Esophagus squamous epithelium (tissue), 5 donors: ENCODE results near the gene KRT2. TPM values are rescaled to one million over a fixed set of nuclear protein-coding genes. Genes with fewer than 3 reads are reported as not detected.

ENCODE experiments used
- DNase-seq: peaks from one replicate; lab custom pipeline; 2025; lab: John Stamatoyannopoulos, UW
- H3K27ac ChIP-seq, 4 donors: fragments of 200-600 bp; sonication (generic); one replicate each; pipeline ENCODE4 v1.5.1; 2016 to 2019; ENCODE audit warnings: mild to moderate bottlenecking in 1 of 4
- H3K27me3 ChIP-seq, 4 donors: fragments of 200-600 bp; sonication (generic); 1 replicate in 3 of 4; 2 replicates in 1 of 4; pipeline versions ENCODE4 v1.5.1 to v1.6.0; 2017 to 2021; ENCODE audit warnings: antibody characterized with exemption in 1 of 4
- H3K36me3 ChIP-seq, 3 donors: fragments of 200-600 bp; sonication (generic); one replicate each; pipeline ENCODE4 v1.5.1; 2016 to 2019
- H3K4me1 ChIP-seq, 3 donors: fragments of 200-600 bp; sonication (generic); one replicate each; pipeline ENCODE4 v1.5.1; 2017 to 2019
- H3K4me3 ChIP-seq, 4 donors: fragments of 200-600 bp; sonication (generic); 1 replicate in 3 of 4; 2 replicates in 1 of 4; pipeline ENCODE4 v1.5.1; 2016 to 2019; ENCODE audit warnings: mild to moderate bottlenecking in 2 of 4, moderate library complexity in 1 of 4
- H3K9me3 ChIP-seq, 3 donors: fragments of 200-600 bp; sonication (generic); one replicate each; pipeline ENCODE4 v1.5.1; 2016 to 2019
- CTCF ChIP-seq, 6 experiments: fragments of 450-650 bp in 4 of 6; fragments of 200-600 bp in 2 of 6; sonication (generic) in 2 of 6; IDR thresholded peaks; one replicate each; pipeline ENCODE4 v1.5.1; 2016 to 2019; ENCODE audit warnings: antibody characterized with exemption in 6 of 6, mild to moderate bottlenecking in 4 of 6, moderate library complexity in 4 of 6
- POLR2A ChIP-seq, 4 donors: fragments of 450-650 bp; IDR thresholded peaks; one replicate each; pipeline ENCODE4 v1.6.1; 2017; ENCODE audit warnings: antibody characterized with exemption in 4 of 4, mild to moderate bottlenecking in 4 of 4, moderate library complexity in 3 of 4
- WGBS, 2 donors: methylation state at CpG; one replicate each; pipeline ENCODE4 v1.1.5; 2018; 5-methylcytosine and 5-hydroxymethylcytosine counted together
- intact Hi-C: fragments of 100-400 bp; cut with DNase I; formaldehyde crosslinking; loops from one replicate; pipeline ENCODE4 v1.15.0; 2022
- total RNA-seq, 4 donors: library from RNA; depleted of rRNA; stranded (reverse); fragments of >200 nt; gene quantifications; one replicate each; pipeline ENCODE4 v1.1.0, GENCODE V29; 2016
- donor health status: DM: yes; HTN: yes; CAD: no.

KRT2 gene
- total RNA-seq, 4 donors from 2014 or later, result 0.95 to 0.99 TPM; not detected in 2

DNA sequence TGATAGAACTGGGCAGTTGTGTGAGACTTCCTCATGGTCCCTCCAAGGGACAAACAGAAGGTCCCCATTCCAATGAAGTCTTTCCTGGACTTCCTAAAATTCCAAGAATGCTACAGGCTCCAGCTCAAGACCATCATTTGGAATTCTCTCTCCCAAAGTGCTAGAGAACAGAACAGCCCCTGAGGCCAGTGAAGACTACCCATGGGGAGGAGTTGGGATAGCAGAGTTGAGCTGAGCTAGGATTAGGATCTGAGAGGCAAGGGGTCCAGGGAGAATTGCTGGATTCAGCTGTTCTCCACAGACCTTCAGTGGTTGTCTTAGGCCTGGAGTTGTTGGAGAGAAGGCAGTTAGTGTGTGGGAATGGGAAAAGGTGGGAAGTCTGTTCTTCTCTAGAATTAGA lies 17.4 kb upstream of the KRT2 start:
- no peak overlapping the region for H3K4me3 ChIP-seq
- no peaks in the 10 kb centered on the region for H3K36me3 ChIP-seq
- no peaks in the 10 kb centered on the region for H3K9me3 ChIP-seq
- no peak overlapping the region for H3K27ac ChIP-seq
- no peaks in the 10 kb centered on the region for H3K4me1 ChIP-seq
- no peak for TF ChIP-seq CTCF (IDR thresholded peaks at IDR 0.05)
- TF ChIP-seq POLR2A (IDR thresholded peaks at IDR 0.05), result no peak
- intact Hi-C loops, result no loop called here
- H3K27me3 ChIP-seq, result peaks cover 0 to 14% (median 0%) of the 10 kb centered on the region in 4 donors
- DNase-seq, result no peak

DNA sequence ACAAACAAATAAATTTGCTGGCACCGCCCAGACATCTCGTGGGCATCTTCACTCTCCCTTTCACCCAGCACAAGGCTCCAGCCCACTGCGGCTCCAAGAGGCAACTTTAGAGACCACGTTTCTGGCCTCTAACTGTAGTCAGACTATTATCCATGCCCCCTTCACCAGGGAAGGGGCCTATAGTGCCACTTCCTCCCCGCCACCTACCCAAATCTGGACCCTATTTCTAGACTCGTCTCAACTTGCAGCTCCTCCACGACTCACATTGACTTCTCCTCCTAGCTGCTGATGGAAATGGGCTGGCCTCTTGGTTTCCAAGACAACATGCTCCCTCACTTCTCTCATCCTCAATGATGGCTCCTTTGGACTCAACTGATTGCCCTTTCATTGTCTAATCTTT lies 15.9 kb upstream of the KRT2 start:
- H3K9me3 ChIP-seq, result no peaks in the 10 kb centered on the region
- no peak for DNase-seq
- intact Hi-C loops, result no loop called here
- H3K4me3 ChIP-seq, result no peak overlapping the region
- TF ChIP-seq CTCF (IDR thresholded peaks at IDR 0.05) (no peak), POLR2A (IDR thresholded peaks at IDR 0.05) (no peak)
- 75 to 79% methylated on average over 5 to 7 of the region's 7 CpGs for WGBS, 2 donors
- no peak overlapping the region for H3K27ac ChIP-seq
- no peaks in the 10 kb centered on the region for H3K36me3 ChIP-seq
- peaks cover 0 to 7% (median 0%) of the 10 kb centered on the region in 3 donors for H3K4me1 ChIP-seq
- peaks cover 0 to 20% (median 0%) of the 10 kb centered on the region in 4 donors for H3K27me3 ChIP-seq

DNA sequence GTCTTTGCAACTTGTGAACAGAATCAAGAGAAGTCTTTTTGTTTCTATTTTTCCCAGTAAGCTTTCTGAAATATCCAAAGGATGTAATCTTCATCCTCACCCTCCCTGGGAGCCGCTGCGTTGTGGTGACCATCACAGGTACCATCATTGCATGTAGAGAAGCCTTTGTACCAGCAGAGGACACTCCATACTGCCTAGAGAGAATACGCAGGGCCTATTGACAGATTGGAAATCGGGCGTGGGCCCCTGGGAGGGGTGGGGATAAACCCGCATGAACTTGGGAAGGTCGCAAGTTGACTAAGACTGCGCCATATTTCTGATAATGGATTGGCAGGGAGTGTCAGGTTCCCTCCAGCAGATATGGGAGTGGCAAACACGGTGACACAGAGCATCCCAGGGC lies 15.5 kb upstream of the KRT2 start:
- peaks cover 0 to 20% (median 0%) of the 10 kb centered on the region in 4 donors for H3K27me3 ChIP-seq
- intact Hi-C loops, result no loop called here
- peak in 2 of 6 experiments; percentile 10 to 40 for TF ChIP-seq CTCF (IDR thresholded peaks at IDR 0.05)
- no peak for TF ChIP-seq POLR2A (IDR thresholded peaks at IDR 0.05)
- 72 to 80% methylated on average over 6 to 9 of the region's 9 CpGs for WGBS, 2 donors
- no peak overlapping the region for H3K27ac ChIP-seq
- DNase-seq, result no peak
- no peaks in the 10 kb centered on the region for H3K9me3 ChIP-seq
- H3K4me1 ChIP-seq, result peaks cover 0 to 12% (median 0%) of the 10 kb centered on the region in 3 donors
- no peak overlapping the region for H3K4me3 ChIP-seq
- no peaks in the 10 kb centered on the region for H3K36me3 ChIP-seq

- WGBS, 2 donors, result 78 to 81% methylated on average over 2 to 3 of the region's 3 CpGs
- Histone ChIP-seq H3K27ac (no peak overlapping the region), H3K27me3 (peaks cover 0 to 20% (median 0%) of the 10 kb centered on the region in 4 donors), H3K4me1 (peaks cover 0 to 12% (median 0%) of the 10 kb centered on the region in 3 donors), H3K36me3 (no peaks in the 10 kb centered on the region), H3K4me3 (no peak overlapping the region), H3K9me3 (no peaks in the 10 kb centered on the region)
- no peak for TF ChIP-seq POLR2A (IDR thresholded peaks at IDR 0.05)
- TF ChIP-seq CTCF (IDR thresholded peaks at IDR 0.05), result no peak
- intact Hi-C loops, result no loop called here
- DNase-seq, result no peak
Observed at GRCh38 chr12:52666471-52666870, 14.5 kb upstream of the KRT2 start.

DNA sequence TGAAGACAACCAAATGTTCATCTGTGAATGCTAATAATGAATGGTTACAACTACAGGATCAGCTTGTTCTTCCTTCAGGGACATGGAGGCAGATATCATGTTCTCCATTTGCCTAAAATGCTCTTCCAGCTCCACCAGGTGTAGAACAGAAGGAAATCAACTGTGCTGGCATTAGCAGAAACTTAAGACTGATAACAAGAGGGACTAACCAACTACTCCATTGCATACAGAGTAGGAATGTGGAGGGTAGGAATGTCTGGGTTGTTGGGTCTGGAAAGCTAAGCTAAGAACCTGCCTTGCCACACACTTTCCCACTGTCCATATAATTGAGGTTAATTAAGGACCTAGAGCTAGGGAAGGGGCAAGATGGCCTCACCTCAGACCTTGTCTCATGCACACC lies 11.4 kb upstream of the KRT2 start:
- H3K9me3 ChIP-seq, result no peaks in the 10 kb centered on the region
- intact Hi-C loops, result no loop called here
- no peak for DNase-seq
- H3K27me3 ChIP-seq, result peaks cover 0 to 26% (median 0%) of the 10 kb centered on the region in 4 donors
- H3K36me3 ChIP-seq, result no peaks in the 10 kb centered on the region
- H3K4me3 ChIP-seq, result no peak overlapping the region
- H3K4me1 ChIP-seq, result peaks cover 0 to 30% (median 5%) of the 10 kb centered on the region in 3 donors
- no peak overlapping the region for H3K27ac ChIP-seq
- TF ChIP-seq CTCF (IDR thresholded peaks at IDR 0.05), result no peak
- TF ChIP-seq POLR2A (IDR thresholded peaks at IDR 0.05), result no peak
